Measurements from ENCODE around the gene UQCR10. TPM values are rescaled to one million over a fixed set of nuclear protein-coding genes. Genes with fewer than 3 reads are reported as not detected.

The UQCR10 gene
- total RNA-seq, result 10 to 100 TPM; 77.1 to 78.0 TPM

DNA sequence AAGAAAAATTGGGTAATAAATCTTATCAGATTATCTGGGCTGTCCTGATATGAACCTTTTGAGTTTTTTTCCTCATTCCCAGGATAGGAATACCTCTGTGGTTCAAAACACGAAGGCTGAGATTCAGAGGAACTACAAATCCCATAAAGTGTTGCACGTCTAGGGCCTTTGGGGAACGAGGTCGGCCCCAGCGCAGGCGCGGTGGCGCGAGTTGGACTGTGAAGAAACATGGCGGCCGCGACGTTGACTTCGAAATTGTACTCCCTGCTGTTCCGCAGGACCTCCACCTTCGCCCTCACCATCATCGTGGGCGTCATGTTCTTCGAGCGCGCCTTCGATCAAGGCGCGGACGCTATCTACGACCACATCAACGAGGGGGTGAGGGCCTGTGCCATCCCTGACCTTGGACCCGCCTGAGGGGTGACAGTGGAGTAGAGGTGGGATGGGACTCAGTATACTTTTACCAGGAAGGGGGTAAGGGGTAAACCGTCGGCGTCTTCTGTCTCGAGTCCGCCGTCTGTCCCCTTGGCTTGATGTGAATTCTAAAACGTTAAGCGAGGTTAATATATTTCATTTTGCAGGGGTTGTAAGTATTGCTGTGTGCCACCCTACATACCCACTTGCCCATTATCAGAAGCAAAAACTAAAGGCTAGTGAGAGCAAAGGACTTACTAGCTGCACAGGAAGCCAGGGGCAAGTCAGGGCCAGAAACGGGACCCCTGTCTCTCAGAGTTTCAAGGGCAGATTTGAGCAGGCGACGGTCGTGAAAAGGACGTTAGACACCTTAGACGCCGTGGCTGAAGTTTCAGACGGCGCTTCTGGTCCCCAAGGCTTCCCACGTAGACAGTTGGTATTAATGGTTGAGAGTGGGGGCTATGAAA is at the start of gene UQCR10:
TSS of gene UQCR10 (plus strand) at position 199 of the 881 bp plus-strand sequence. CDS start at position 229, 30 bp downstream.

DNA sequence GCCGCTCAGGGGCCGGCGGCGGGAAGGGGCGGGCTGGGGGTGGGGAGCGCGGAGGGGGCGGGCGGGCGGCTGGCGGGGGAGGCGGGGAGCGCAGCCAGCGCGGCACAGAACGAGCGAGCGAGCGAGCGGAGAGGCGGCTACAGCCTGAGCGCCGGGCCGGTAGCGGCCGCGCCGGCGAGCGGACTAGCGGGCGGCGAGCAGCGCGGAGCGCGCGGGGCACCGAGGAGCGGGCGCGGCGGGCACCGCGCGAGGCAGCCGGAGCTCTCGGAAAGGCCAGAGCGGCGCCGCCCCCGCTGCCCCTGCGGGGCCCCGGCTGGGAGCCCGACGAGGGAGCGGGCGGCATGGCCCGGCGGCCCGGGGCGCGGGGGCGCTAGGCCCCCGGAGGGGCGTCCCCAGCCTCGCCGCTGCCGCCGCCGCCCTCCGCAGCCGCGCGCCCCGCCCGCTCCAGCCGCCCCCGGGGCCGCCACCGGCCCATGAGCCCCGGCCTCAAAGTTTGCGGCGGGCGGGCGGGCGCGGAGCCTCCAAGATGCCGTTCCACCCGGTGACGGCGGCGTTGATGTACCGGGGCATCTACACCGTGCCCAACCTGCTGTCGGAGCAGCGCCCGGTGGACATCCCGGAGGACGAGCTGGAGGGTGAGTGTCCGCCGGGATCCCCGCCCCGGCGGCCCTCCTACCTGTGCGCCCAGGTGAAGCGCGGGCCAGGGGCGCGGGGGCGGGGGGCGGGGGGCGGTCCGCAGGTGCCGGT is 47.1 kb upstream of the UQCR10 start, which contains the start of gene CABP7:
TSS of gene CABP7 (plus strand) at position 105 of the 747 bp plus-strand sequence. CDS start at position 527, 422 bp downstream.

DNA sequence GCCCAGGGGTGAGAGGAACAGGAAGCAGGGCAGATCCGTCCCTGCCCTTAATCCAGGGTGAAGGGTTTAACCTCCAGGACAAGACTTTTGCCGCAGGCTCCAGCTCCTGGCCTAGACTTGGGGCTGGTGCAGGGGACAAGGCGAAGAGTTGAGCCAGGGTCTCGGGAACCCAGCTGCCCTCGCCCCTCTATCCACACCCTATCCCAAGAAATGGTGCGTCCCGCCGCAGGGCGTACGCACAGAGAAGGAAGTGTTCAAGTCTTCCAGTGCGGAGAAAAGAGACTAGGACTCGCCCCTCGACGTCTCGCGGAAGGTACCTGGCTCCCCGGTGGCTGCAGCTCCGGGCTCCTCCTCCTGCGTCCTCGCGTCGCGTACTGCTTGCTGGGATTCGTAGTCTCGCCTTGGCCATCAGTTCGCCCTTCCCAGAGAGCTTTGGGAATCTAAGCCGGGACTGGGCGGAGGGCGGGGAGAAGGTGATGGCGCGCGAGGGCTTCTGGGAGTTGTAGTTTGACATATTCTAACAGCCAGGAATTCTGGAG is 468 bp upstream of the UQCR10 start, which contains the start of gene ZMAT5:
TSS of gene ZMAT5 (minus strand) at position 376 of the 539 bp plus-strand sequence. CDS start 18,463 bp downstream, outside the sequence.

Other genes starting within 250 kb of the UQCR10 start
- 10 to 100 TPM; 47.4 to 51.5 TPM for gene THOC5, start 213.6 kb upstream of the UQCR10 start, total RNA-seq
- 10 to 100 TPM; 40.6 to 41.2 TPM for gene NIPSNAP1, start 186.3 kb upstream of the UQCR10 start, total RNA-seq
- gene NF2, start 163.7 kb upstream of the UQCR10 start, total RNA-seq, result 10 to 100 TPM; 48.9 to 52.0 TPM
- gene CABP7, start 47.4 kb upstream of the UQCR10 start, total RNA-seq, result under 1 TPM in 1 of 2 experiments, not detected in 1; 0.07 TPM
- gene ZMAT5, start 362 bp upstream of the UQCR10 start, total RNA-seq, result 10 to 100 TPM; 17.3 to 21.9 TPM
- gene ASCC2, start 70.9 kb downstream of the UQCR10 start, total RNA-seq, result 10 to 100 TPM; 78.2 to 78.5 TPM
- gene MTMR3, start 115.8 kb downstream of the UQCR10 start, total RNA-seq, result 10 to 100 TPM; 28.6 to 34.8 TPM